ENCODE measurements around the gene PPARD. TPM values are rescaled to one million over a fixed set of nuclear protein-coding genes. Genes with fewer than 3 reads are reported as not detected.
A peak's percentile ranks its signal among the peaks of the same experiment; 100 is the strongest.

Gene PPARD
- total RNA-seq, 1 donor from 2014 or later, result 15.0 TPM

DNA sequence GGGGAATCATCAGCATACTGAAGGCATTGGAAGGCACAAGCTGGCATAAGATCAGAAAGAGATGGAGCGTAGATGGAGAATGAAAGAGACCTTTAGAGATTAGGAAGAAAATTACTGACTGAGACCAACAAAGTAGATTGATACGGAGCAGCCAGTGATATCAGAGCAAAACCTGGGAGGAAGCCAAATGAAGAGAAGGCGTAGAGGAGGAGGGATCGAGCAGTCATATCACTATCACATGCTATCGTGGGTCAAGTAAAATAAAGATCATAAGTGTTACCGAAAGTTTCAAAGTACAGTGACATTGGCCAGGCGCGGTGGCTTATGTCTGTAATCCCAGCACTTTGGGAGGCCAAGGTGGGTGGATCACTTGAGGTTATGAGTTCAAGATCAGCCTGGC lies 56.2 kb downstream of the PPARD start:
- Histone ChIP-seq H3K4me3 (ENCODE audit: low read depth, low read length) (no peak overlapping the region), H3K36me3 (ENCODE audit: control insufficient read depth, insufficient read depth, low read length) (no peaks in the 10 kb centered on the region), H3K27me3 (ENCODE audit: control insufficient read depth, insufficient read depth, low read length) (no peaks in the 10 kb centered on the region)
- TF ChIP-seq, protein P1, sequence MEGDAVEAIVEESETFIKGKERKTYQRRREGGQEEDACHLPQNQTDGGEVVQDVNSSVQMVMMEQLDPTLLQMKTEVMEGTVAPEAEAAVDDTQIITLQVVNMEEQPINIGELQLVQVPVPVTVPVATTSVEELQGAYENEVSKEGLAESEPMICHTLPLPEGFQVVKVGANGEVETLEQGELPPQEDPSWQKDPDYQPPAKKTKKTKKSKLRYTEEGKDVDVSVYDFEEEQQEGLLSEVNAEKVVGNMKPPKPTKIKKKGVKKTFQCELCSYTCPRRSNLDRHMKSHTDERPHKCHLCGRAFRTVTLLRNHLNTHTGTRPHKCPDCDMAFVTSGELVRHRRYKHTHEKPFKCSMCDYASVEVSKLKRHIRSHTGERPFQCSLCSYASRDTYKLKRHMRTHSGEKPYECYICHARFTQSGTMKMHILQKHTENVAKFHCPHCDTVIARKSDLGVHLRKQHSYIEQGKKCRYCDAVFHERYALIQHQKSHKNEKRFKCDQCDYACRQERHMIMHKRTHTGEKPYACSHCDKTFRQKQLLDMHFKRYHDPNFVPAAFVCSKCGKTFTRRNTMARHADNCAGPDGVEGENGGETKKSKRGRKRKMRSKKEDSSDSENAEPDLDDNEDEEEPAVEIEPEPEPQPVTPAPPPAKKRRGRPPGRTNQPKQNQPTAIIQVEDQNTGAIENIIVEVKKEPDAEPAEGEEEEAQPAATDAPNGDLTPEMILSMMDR (IDR thresholded peaks at IDR 0.05; ENCODE audit: insufficient read depth, low read length, poor library complexity, severe bottlenecking), result no peak
- DNase-seq (ENCODE audit: low read depth), result no peak

DNA sequence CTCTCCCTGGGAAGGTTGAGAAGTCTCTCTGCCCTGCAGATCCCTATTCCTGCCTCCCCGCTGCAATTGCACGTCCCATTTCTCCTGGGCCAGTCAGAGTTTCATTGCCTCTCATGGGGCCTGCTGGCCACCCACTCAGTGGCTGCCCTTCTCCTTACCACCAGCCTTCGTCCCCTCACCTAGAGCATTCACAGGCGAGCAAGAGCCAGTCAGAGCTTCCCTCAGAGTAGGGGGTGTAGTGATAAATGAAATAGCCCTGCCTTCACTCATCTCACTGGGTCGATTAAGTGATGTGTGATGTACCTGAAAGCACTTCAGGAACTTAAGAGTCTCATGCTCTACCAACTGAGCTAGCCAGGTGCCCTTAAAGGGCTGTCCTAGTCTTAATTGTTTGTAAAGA lies 57.8 kb downstream of the PPARD start:
- Histone ChIP-seq H3K4me3 (ENCODE audit: low read depth, low read length) (no peak overlapping the region), H3K27me3 (ENCODE audit: control insufficient read depth, insufficient read depth, low read length) (no peaks in the 10 kb centered on the region), H3K36me3 (ENCODE audit: control insufficient read depth, insufficient read depth, low read length) (no peaks in the 10 kb centered on the region)
- TF ChIP-seq, protein P1 (IDR thresholded peaks at IDR 0.05; ENCODE audit: insufficient read depth, low read length, poor library complexity, severe bottlenecking), result no peak
- no peak for DNase-seq (ENCODE audit: low read depth)

DNA sequence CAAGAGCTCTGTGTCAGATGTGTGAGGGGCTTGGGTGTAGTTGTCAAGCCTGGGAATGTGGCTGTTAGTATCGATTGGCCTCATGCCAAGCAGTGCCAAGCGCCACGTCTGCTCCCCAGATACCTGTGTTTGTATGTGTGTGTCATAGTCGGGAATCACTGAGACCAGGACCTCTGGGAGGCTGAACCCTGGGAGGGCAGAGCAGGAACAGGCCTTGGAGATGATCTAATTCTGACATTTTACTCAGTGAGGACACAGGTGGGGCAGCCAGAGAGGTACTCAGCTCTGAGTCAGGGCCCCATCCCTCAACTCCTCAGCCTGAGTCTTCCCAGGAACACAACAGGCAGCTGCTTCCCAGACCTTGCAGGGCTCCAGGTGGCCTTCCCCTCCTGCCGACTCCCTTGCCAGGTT lies 58.5 kb downstream of the PPARD start:
- TF ChIP-seq, protein P1 (IDR thresholded peaks at IDR 0.05; ENCODE audit: insufficient read depth, low read length, poor library complexity, severe bottlenecking), result no peak
- Histone ChIP-seq H3K36me3 (ENCODE audit: control insufficient read depth, insufficient read depth, low read length) (no peaks in the 10 kb centered on the region), H3K4me3 (ENCODE audit: low read depth, low read length) (no peak overlapping the region), H3K27me3 (ENCODE audit: control insufficient read depth, insufficient read depth, low read length) (no peaks in the 10 kb centered on the region)
- peak; percentile 79 for DNase-seq (ENCODE audit: low read depth)

DNA sequence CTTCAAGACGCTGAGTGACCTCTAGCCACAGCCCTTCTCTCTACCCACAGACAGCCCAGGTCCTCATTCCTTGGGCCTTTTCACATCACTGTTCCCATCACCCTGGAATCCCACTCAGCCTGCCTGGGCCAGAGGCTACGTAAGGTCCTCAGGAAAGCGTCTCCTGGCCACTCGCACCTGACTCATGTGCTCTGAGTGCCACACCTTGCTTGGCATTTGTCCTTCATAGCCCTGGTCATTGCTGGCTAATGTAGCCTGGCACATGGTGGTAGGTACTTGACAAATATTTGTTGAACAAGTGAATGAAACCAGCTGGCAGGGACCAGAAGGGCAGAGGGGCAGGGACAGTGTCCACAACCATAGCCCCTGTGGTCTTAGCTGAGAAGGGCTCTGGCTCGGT lies 59.2 kb downstream of the PPARD start:
- TF ChIP-seq, protein P1 (IDR thresholded peaks at IDR 0.05; ENCODE audit: insufficient read depth, low read length, poor library complexity, severe bottlenecking), result no peak
- no peak overlapping the region for H3K4me3 ChIP-seq (ENCODE audit: low read depth, low read length)
- H3K27me3 ChIP-seq (ENCODE audit: control insufficient read depth, insufficient read depth, low read length), result no peaks in the 10 kb centered on the region
- no peaks in the 10 kb centered on the region for H3K36me3 ChIP-seq (ENCODE audit: control insufficient read depth, insufficient read depth, low read length)
- DNase-seq (ENCODE audit: low read depth), result no peak

DNA sequence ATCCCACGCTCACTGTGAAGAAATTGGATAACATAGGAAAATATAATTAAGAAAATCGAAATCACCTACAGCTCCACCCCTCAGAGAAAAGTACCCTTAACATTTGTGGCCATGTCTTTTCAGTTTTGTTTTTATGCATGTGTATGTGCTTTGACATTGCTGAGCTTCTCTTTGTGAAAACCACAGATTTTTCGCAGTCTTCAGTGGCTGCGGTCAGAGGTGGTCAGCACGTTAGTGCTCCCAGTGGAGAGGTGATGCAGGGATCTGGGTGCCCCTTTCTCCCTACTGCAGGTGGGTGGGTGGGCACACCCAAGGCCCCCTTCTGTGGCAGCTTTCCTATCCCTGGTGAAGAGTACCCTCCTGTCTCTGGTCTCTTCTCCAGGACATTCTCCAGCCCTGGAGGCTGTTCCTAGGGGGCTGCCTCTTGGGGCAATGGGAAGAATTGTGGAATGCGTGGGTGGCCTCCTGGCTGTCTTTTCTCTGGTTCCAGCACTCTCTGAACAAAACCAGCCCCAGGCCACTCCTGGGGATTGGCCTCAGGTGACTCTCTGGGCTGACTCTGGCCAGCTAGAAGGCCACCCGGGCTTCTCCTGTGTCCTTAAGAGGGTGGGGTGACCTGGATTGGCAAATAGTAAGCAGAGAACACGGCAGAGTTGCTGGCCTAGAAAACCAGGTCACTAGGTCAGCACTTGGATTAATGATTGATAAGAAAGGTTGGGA lies 59.9 kb downstream of the PPARD start:
- no peak for DNase-seq (ENCODE audit: low read depth)
- no peaks in the 10 kb centered on the region for H3K27me3 ChIP-seq (ENCODE audit: control insufficient read depth, insufficient read depth, low read length)
- TF ChIP-seq, protein P1 (IDR thresholded peaks at IDR 0.05; ENCODE audit: insufficient read depth, low read length, poor library complexity, severe bottlenecking), result no peak
- no peaks in the 10 kb centered on the region for H3K36me3 ChIP-seq (ENCODE audit: control insufficient read depth, insufficient read depth, low read length)
- no peak overlapping the region for H3K4me3 ChIP-seq (ENCODE audit: low read depth, low read length)

DNA sequence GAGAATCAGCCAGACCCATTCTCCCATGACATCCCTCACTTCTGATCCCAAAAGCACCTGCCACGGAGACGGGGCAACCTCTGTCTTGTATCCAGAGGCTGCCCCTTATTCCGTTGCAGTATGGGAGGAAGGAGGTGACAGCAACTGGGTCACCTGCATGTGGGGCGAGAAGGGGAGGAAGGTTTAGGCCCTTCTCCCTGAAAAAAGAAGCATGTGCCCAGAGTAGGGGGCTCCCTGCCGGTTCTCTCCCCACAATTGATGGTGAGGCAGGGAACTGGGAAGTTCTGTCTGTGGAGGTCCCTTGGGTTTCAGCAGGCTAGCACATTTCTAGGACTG lies 60.5 kb downstream of the PPARD start:
- no peak for DNase-seq (ENCODE audit: low read depth)
- H3K27me3 ChIP-seq (ENCODE audit: control insufficient read depth, insufficient read depth, low read length), result no peaks in the 10 kb centered on the region
- no peak overlapping the region for H3K4me3 ChIP-seq (ENCODE audit: low read depth, low read length)
- no peaks in the 10 kb centered on the region for H3K36me3 ChIP-seq (ENCODE audit: control insufficient read depth, insufficient read depth, low read length)
- TF ChIP-seq, protein P1 (IDR thresholded peaks at IDR 0.05; ENCODE audit: insufficient read depth, low read length, poor library complexity, severe bottlenecking), result no peak
